Measurements from ENCODE around the gene TSEN54. TPM values are rescaled to one million over a fixed set of nuclear protein-coding genes. Genes with fewer than 3 reads are reported as not detected.

TSEN54 gene
- total RNA-seq, 2 experiments from 2014 or later: 38.8 to 45.4 TPM

DNA sequence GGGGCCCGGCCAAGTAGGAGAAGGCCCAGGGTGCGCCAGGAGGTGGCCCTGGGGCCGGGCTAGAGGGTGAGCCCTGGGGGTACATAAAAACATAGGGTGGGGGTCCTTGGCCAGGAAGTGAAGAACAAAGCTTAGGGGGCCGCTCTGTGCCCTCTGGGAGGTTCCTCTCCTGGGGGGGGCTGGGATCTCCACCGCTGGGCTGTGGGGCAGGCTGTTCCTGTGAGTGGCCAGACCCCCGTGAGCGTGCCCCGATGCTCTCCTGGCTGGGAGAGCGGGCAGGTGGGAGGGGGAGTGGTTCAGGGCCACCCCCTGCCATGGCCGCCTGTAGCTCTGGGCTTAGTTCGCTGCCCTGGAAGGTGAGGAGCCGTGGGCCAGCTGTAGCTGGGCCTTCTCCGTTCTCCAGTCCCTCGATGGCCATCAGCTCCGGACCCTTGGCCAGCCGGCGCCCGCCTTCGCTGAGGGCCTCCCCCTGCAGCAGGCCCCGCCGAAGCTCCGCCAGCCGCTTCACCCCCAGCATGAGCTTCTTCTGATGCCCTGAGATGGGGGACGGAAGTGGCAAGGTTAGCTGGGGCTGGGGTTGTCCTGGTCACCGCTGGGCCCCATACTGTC lies 13.5 kb upstream of the TSEN54 start:
- Mint-ChIP-seq H3K36me3 (ENCODE audit: low read depth) (peaks cover 4% of the 10 kb centered on the region), H3K4me1 (ENCODE audit: low read depth) (peaks cover 3% of the 10 kb centered on the region), H3K4me3 (no peak overlapping the region), H3K9me3 (no peaks in the 10 kb centered on the region), H3K27ac (no peak overlapping the region), H3K27me3 (no peaks in the 10 kb centered on the region)
- TF ChIP-seq, protein P1, sequence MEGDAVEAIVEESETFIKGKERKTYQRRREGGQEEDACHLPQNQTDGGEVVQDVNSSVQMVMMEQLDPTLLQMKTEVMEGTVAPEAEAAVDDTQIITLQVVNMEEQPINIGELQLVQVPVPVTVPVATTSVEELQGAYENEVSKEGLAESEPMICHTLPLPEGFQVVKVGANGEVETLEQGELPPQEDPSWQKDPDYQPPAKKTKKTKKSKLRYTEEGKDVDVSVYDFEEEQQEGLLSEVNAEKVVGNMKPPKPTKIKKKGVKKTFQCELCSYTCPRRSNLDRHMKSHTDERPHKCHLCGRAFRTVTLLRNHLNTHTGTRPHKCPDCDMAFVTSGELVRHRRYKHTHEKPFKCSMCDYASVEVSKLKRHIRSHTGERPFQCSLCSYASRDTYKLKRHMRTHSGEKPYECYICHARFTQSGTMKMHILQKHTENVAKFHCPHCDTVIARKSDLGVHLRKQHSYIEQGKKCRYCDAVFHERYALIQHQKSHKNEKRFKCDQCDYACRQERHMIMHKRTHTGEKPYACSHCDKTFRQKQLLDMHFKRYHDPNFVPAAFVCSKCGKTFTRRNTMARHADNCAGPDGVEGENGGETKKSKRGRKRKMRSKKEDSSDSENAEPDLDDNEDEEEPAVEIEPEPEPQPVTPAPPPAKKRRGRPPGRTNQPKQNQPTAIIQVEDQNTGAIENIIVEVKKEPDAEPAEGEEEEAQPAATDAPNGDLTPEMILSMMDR (IDR thresholded peaks at IDR 0.05): no peak
- intact Hi-C loops (cut with micrococcal nuclease): no loop called here
- no peak for ATAC-seq
- POLR2A ChIA-PET: interaction anchor here (1.4 kb wide), 1 partner anchor 14 kb away, joined by 4 read pairs; the partner anchor contains the start of gene TSEN54
- CTCF ChIA-PET: interaction anchor here (0.6 to 1.3 kb wide), 5 partner anchors 14 to 76 kb away, joined by 3 to 4 read pairs (median 3); partner anchors contain the start of gene TSEN54
- DNase-seq: no peak

DNA sequence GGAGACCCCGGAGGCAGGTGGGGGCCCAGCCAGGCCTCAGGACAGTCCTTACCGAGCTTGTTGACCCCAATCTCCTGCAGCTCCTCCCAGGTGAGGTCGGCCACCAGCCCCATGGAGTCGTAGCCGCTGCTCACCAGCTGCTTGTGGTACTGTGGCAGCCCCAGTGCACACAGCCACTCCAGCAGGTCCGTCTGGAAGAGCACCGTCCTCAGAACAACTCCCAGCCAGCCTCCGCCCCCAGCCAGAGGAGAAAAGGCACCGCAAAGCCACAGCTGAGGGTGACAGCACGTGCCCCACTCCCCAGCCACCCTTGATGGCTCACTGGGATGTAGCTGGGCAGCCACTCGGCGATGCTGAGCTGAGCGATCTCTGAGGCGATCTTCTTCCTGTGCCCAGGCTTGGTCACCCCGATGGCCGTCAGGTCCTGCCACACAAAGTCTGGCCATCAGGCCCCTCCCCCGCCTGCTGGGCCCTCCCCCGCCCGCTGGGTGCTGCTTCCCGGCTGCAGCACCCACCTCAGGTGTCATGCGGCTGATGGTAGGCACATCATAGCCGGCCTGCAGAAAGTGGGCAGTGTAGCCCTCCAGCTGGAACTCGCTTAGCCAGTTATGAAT lies 12.9 kb upstream of the TSEN54 start:
- Mint-ChIP-seq H3K4me1 (ENCODE audit: low read depth) (no peaks in the 10 kb centered on the region), H3K9me3 (no peaks in the 10 kb centered on the region), H3K4me3 (no peak overlapping the region), H3K27me3 (no peaks in the 10 kb centered on the region), H3K27ac (no peak overlapping the region), H3K36me3 (ENCODE audit: low read depth) (peaks cover 4% of the 10 kb centered on the region)
- CTCF ChIA-PET: interaction anchor here (0.6 to 2.0 kb wide), 8 partner anchors 13 to 130 kb away, joined by 3 to 4 read pairs (median 3); partner anchors contain the start of genes SMIM5 and TSEN54
- ATAC-seq (no peak), DNase-seq (no peak)
- TF ChIP-seq, protein P1 (IDR thresholded peaks at IDR 0.05): no peak
- POLR2A ChIA-PET: interaction anchor here (1.4 kb wide), 1 partner anchor 13 kb away, joined by 4 read pairs; the partner anchor contains the start of gene TSEN54
- intact Hi-C loops (cut with micrococcal nuclease): no loop called here

DNA sequence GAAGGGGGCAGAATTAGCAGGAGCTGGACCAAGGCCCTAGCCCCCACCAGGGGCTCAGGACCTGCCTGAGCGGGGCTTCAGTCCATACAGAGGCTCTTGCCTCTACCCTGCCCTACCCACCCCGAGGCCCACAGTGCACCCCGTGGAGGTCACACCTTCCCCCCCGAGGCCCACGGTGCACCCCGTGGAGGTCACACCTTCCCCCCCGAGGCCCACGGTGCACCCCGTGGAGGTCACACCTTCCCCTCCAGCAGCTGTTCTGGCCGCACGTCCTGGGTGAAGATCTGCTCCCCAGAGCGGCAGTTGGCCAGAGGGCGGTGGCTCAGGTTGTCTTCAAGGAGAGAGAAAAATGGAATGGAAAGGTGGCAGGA lies 12.4 kb upstream of the TSEN54 start:
- peak; percentile 7 for ATAC-seq
- Mint-ChIP-seq H3K27ac (no peak overlapping the region), H3K27me3 (no peaks in the 10 kb centered on the region), H3K9me3 (no peaks in the 10 kb centered on the region), H3K4me1 (ENCODE audit: low read depth) (no peaks in the 10 kb centered on the region), H3K36me3 (ENCODE audit: low read depth) (no peaks in the 10 kb centered on the region), H3K4me3 (no peak overlapping the region)
- no peak for DNase-seq
- TF ChIP-seq, protein P1 (IDR thresholded peaks at IDR 0.05): no peak
- intact Hi-C loops (cut with micrococcal nuclease): no loop called here
- ChIA-PET CTCF (interaction anchor here (0.7 to 2.0 kb wide), 6 partner anchors 12 to 129 kb away, joined by 3 to 4 read pairs (median 3); partner anchors contain the start of genes SMIM5 and TSEN54), POLR2A (interaction anchor here (1.4 kb wide), 1 partner anchor 13 kb away, joined by 4 read pairs; the partner anchor contains the start of gene TSEN54)

DNA sequence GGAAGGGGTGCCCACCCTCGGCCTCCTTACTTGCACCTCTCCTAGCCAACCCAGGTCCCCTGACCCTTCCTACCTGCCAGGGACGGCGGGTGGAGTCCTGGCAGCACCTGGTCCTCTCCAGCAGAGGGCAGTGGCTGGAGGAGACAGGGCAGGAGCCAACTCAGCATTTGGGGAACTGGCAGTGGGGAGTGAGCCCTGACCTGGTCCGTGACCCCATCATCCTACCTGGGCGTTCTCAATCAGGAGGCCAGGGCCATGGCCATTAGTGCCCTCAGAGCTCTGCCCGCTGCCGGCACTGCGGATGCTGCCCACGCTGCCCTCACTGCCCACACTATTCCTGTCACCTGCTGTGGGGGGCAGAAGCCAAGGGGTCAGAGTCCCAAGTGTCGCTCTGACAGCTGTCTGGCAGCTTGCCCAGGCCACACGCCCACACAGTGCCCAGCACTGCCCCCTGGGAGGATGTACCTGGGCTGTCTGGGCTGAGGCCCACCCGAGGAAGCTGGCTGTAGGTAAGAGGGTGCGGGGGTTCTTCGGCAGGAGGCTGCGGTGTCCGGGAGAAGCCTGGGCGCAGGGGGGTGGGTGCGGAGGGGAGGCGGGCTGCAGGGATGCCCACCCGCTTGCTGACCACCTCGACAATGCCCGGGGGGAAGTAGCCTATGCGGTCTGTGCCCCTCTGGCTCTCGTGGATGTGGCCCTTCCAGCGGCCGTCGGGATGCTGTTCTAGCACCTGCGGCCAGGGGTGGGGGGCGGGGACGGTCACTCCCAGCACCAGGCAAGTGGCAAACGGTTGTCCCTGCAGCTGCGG lies 11.8 kb upstream of the TSEN54 start:
- Mint-ChIP-seq H3K27me3 (no peaks in the 10 kb centered on the region), H3K4me1 (ENCODE audit: low read depth) (no peaks in the 10 kb centered on the region), H3K36me3 (ENCODE audit: low read depth) (no peaks in the 10 kb centered on the region), H3K9me3 (no peaks in the 10 kb centered on the region), H3K27ac (no peak overlapping the region), H3K4me3 (no peak overlapping the region)
- intact Hi-C loops (cut with micrococcal nuclease): no loop called here
- POLR2A ChIA-PET: interaction anchor here (1.4 to 2.0 kb wide), 2 partner anchors 12 kb away, joined by 4 to 6 read pairs; partner anchors contain the start of gene TSEN54
- CTCF ChIA-PET: interaction anchor here (0.7 to 2.0 kb wide), 4 partner anchors 14 to 129 kb away, joined by 3 to 4 read pairs (median 4); partner anchors contain the start of gene SMIM5
- TF ChIP-seq, protein P1 (IDR thresholded peaks at IDR 0.05): peak; percentile 58
- peak; percentile 81 for ATAC-seq
- DNase-seq: peak; percentile 49
